Putamen (tissue), 1 donor: ENCODE measurements around the gene ZCCHC2.
A peak's percentile ranks its signal among the peaks of the same experiment; 100 is the strongest.

Source experiments
- DNase-seq: peaks from one replicate; pipeline ENCODE4 v3.0.0-alpha.2; 2016; ENCODE audit warnings: low spot score

Gene ZCCHC2

GRCh38 chr18:62538881-62539280, 16.1 kb downstream of the ZCCHC2 start:
- no peak for DNase-seq

DNA sequence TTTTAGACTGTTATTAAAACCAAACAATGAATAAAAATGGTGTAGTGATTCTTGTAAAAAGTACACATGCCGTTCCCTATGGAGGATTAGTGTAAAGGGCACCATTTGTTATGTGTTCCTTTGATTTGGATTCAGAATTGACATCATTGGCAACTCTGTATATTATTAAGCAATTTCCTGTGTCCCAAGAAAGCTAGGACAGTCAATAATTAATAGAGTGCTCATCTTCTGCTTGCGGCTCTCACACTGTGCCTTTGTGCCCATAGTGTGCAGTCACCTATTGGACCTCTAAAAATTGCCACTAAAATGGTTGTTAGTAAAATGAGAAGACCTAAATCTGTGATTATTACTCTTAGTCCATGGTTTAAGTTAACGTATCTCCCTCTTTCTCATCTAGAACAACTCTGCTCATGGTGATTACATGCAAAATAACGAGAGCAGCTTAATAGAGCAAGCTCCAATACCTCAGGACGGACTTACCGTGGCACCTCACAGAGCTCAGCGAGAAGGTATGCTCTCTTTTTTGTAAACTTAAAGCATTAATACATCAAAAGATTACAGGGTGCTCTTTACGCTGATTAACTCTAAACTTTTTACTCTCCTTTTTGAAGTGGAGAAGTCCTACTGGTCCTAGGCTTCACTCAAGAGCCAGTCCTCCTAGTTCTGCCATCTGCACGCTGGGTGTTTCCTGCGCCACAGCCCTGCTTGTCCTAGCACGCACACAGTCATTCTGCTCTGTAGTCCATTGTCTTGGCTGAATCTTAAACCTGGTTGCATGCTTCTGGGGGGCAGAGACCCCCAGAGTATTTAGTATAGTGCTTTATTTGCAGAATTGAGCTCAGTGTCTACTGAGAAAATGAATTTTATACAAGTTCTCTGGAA, 16.7 kb downstream of the ZCCHC2 start:
- DNase-seq = no peak

GRCh38 chr18:62543021-62543420, 20.2 kb downstream of the ZCCHC2 start:
- no peak for DNase-seq

DNA sequence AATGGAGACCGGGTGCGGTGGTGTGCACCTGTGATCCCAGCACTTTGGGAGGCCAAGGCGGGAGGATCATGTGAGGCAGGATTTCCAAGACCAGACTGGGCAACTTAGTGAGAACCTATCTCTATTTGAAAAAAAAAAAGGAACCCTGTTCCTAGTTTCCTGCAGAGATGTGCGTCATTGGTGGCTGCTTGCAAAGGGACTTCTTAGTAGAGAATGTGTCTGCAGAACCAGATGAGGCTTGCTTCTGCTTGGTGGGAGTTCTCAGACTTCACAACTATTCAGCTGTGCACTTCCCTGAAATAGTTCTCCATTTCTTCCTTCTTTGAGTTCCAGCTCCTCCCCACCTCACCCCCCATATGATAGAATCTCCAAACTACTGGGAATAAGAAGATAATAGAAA, 22.3 kb downstream of the ZCCHC2 start:
- no peak for DNase-seq

DNA sequence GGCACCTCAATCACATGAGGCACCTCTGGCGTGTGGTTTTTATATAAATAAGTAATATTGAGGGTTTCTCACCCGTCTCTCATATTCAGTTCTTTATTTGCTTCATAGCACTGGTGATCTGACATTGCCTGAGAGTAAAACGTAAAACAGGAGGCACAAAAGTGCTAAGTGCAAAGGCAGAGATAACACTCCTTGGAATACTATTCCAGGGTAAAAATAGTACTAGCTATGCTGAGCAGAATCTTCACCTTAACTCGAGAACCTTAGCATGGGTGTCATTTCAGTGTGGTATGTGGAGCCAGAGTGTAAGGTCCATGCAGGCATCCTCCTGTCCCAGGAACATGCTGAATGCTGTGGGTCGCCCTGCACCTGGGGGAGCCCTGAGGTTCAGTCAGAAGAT, 26.9 kb downstream of the ZCCHC2 start:
- DNase-seq = no peak

DNA sequence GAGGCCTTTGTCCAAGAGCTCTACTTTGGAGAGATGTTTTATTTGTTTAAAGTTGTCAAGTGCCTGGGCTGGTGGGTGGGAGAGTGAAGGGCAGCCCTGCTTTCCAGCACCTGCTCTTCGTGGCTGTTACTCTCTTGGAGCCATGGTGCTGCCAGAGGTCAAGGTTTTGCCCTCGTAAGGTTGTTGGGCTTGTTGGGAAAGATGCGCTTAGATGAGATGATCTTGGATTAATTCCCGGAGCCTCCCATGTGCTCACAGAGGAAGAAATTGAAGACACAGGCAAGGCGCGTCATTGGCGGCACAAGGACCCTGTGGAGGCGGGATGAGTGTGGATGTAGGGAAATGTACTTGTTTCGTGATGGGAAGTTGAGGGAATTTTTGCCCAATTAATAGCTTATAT, 27.9 kb downstream of the ZCCHC2 start:
- no peak for DNase-seq

GRCh38 chr18:62551972-62552513, 29.2 kb downstream of the ZCCHC2 start:
- DNase-seq = no peak

DNA sequence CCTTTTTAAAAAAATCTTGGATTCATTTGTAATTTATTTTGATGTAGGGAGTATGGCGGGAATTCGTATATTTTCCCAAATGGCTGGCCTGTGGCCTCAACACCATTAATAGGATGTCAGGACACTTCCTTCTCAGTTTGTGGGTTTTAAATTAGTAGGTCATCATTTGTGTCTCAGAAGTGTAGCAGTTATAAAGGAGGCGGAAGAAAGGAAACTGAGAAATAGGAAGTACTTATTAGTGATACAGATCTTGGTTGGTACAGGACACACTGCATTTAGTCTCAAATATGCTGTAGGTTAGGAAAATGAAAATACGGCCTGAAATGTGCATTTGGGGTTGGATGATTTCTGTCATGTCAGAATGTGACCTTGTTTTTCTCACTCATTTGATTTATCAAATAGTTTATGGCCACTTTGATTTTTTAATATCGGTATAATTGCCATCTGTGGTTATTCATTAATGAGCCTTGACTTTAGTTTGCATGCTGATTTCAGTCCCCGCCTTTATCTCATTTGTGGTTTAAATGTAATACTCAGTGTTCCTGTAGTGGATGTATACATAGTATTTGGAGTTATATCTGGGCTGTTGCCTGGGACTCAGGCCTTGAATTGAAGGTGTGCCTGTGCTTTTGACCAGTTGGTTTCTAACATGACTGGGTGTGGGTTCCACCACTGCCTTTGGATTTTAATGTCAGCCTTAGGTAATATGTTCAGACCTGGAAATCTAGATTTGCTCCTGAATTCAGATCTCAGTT, 31.4 kb downstream of the ZCCHC2 start:
- no peak for DNase-seq

DNA sequence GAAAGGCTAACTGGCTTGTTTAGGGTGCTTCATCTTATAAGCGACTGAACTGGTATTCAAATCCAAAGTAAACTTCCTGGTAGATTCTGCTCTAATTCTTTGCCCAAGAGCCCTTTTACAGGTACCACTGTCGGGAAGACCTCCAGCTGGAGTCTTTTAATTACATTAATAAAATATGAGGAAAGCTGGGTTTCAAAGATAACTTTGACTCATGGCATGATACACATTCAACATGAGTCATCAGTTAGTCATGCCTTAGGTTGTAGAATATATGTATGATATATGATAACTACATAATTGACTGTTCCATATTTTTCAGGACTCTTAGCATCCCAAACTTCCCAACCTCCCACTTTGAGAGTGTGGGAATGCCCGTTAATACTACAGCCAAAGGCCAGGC, 32.3 kb downstream of the ZCCHC2 start:
- DNase-seq = no peak

DNA sequence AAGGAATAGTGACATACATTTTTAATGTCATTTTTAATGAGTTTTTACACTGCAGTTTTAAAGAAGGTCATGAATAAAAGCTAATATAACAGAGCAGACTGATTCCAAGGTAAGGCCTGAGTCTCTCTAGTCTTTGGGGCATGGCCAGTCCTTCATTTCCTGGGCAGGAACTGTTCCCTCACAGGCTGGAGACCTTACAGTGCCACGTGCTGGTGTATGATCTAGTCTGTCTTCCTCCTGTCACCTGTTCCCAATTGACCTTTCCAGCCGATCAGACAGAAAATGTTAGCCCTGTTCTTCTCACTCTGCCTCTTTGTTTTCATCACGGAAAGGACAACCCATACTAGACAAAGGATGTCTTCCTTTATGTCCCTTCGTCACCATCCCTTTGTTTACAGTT, 33.6 kb downstream of the ZCCHC2 start:
- DNase-seq = no peak

DNA sequence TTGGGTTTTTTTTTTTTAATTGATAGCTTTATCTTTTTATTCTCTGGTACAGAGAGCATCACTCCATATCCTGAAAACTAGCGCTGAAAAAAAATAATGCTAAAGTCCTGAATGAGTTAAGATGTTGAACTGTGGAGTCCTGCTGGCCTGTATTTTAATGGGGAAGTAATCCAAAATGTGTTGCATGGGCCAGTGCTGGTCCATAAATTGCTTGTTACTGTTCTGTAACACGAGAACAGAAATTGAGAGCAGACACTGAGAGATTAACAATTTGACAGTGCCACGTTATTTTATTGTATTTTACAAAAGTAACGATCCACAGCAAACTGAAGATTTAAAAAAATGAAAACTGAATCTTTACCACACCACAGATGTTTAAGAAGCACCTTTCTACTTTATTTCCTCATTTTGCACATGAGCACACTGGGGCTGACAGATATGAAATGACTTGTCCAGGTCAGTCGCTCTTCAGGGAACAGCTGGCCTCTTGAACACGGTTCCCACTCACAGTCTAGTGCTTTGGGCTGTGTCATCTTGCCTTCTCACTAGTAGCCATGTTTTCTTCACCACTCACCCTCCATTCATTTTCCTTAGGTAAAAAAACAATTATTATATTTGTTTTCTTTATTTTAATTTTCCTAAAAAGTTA, 35.3 kb downstream of the ZCCHC2 start:
- no peak for DNase-seq

DNA sequence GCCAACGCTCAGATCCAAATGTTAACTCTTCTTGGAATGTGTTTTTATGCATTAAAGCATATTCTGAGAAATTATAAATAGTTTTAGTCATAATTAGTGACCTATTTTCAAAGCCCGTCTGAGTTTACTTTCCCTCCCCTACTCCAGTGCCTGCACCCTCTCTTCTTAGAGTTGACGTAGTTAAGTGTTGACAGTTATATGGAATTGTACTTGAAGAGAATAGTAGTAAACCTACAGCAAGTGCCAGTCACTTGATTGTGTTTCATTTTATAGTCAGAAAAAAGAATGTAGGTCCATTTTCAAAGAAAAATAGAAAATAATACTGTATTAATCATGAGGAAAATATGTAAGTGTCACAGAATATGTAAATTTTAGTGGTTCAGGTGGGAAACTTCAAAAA, 41.2 kb downstream of the ZCCHC2 start:
- DNase-seq = no peak

- DNase-seq = peak; percentile 55
Measured at GRCh38 chr18:62566199-62566598, 43.4 kb downstream of the ZCCHC2 start.

GRCh38 chr18:62566818-62567217, 44.0 kb downstream of the ZCCHC2 start:
- no peak for DNase-seq

DNA sequence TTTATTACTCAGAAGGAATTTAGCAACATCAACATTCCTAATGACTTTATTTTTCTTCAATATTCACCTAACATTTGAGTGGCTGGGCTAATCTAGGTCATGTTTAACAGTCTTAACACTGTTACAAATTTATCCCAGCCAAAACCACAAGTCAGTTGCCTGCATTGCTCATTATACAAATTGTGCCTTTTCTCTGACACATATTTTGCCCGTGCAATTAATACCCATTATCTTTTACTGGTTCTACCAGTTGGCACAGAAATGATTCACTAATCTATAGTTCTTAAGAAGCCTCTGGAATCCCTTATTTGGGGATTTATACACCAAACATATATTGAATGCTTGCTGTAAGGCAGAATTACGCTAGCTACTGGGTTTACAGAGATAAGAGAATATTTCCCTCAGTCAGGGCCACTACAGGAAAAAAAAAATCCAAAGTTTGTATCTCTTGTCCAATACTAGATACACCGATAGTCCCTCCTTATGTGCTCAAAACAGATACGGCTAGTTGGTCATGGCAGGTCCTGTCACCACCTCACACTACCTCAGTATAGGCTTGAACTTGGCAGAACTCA, 46.3 kb downstream of the ZCCHC2 start:
- DNase-seq = no peak

DNA sequence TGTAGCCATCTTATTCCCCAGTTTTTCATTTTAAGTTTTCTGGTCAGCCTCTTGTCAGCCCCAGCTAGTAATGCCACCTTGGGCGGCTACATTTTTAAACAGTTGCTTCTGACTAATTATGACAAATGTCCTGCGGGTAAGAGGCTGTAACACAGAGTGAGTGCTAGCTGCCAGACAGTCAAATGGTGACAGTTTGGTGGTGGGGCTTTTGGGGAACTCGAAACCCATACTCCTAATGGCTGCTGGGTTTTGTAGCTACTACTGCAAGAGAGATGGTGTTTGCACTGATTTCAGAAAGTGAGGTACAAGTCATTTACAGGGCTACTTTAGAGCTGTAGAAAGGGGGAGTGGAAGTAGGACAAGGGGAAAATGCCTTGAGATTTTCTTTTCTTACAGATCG, 48.2 kb downstream of the ZCCHC2 start:
- DNase-seq = no peak

- no peak for DNase-seq
Measured at GRCh38 chr18:62571648-62572047, 48.8 kb downstream of the ZCCHC2 start.

DNA sequence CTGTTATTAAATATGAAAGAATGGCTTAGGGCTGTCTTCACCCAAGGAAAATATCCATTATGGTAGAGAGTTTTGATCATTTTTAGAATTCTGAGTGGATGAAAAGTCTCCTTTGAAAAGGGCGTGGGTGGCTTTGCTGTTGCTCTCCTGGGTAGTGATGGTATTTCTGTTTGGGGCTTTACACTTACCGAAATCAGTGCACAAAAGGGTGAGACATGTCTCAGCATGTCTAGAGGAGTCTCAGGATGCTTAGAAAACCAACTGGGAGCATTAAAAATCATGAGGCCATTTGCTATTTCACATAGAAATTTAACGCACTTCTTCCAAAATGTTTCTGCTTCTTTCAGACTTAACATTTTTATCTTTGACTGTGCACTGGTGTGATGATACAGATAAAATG, 49.6 kb downstream of the ZCCHC2 start:
- DNase-seq = no peak

DNA sequence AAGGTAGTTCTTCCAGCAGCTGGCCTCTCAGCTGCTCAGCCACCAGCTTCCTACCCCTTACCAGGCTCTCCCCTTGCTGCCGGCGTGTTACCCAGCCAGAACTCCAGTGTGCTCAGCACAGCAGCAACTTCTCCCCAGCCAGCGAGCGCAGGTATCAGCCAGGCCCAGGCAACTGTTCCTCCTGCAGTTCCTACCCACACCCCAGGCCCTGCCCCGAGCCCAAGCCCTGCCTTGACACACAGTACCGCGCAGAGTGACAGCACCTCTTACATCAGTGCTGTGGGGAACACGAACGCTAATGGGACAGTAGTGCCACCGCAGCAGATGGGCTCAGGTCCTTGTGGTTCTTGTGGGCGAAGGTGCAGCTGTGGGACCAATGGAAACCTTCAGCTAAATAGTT, 52.0 kb downstream of the ZCCHC2 start:
- no peak for DNase-seq

DNA sequence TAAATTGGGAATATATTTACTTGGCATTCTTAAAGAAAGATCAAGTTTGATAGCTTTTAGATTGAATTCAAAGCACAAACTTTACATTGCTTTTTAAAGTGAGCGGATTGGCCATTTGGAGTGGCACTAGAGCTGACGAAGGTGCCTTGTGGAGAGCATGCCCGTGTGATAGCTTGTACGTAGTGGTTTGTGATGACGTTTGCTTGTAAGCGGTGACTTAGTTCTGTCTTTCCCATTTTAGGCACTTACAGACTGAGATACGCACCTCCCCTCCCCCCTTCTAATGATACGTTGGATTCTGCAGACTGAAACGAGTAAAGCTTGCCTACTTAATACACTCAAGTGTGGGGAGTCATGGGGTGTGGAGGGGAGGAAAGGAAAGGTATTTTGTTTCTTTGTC, 53.4 kb downstream of the ZCCHC2 start:
- no peak for DNase-seq

DNA sequence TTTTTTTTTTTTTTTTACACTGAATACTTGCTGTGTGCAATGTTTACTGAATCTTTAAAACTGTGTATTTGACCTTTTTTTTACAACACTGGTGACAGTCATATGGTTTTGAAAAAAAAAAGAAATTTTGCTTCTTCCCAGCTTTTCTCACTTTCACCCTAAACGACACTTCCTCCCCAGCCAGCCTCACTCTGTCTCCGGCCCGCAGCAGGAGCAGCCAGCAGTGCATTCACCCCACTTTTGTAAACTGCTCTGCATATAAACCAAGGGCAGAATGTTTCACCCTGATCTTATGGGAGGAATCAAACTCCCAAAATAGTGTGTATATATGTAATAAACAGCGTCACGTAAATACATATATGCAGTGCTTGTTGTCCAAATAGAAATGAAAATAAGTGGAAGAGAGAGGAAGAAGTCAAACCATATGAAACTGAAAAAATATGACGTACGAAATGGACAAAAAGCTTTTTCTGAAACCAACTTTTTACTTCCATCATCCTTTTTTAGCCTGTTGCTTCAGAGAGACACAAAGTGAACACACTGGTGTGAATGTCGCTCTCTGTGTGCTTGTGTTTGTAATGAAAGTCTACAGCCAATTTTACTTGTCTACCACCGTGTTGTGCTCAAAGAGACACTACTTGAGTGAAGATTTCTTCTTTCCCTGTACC, 54.2 kb downstream of the ZCCHC2 start:
- DNase-seq = no peak

DNA sequence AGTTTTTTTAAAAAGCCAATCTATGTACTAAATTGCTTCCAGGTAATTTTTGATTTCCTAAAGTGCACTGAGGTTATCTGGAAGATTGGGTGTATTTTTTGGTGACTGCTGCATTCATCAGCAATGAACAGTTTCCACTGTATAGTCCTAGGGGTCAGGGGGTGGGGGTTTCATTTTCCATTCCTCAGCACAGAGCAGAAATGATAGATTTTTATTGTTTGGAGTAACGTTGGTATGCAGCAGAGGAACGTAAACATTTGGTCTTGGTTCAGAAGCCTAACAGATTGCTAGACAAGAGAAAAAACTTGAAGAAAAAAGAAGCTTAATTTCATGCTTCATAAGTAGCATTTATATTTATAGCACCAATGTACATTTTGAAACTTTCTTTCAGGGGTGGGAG, 54.9 kb downstream of the ZCCHC2 start:
- DNase-seq = no peak
